C1 segment of cervical spinal cord (tissue), 14 donors: ENCODE data around the gene ASIC2.

ENCODE experiments used
- DNase-seq, 14 donors: peaks; one replicate each; lab custom pipeline; 2025; lab: John Stamatoyannopoulos, UW

ASIC2 gene

DNA sequence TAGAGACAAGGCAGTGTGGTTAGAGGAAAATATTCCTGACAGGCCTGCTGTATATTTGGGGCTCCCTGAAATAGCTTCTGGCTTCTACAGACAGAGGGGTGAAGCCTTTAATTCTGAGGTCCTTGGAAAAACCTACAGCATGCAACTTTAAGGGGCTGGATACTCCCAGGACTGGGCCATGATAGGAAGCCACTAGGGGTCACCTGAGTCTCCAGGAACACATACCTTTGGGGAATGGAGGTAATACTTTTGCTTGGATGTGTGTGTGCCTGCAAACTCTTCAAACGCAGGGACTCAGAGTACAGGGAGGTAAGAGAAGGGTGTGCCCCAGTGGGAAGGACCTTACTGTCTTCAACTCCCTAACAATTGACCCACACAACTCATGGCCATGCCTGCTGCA lies 4.1 kb downstream of the ASIC2 start:
- no peak for DNase-seq

DNA sequence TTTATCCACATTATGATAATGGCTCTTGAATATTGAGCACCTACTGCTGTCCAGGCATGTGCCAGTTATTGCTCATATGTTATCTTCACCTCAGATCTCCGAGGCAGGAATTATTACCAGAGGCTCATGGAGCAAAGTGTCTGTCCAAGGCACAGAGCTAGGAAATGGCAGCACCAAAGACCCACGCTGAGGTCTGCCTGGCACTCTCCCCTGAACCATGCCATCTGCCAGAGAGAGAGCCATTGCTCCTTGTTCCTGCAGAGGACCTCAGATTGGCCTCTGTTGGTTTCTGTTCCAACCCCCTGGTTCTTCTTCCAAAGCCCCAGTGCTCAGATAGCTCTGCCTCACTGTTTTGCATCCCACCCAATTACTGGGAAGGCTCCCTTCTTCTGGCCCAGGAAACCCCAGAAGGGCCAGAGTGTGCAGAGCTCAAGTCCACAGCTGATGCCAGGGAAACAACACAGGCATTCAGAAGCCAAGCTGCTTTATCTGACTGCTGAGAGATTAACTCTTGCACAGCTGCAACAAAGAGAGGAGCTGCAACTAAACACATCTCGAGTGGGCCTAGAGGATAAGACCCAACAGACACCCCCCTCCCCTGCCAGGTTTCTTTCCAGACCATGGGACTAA lies 5.9 kb downstream of the ASIC2 start:
- DNase-seq, result peak in 2 of 14 donors; percentile 12 to 84

DNA sequence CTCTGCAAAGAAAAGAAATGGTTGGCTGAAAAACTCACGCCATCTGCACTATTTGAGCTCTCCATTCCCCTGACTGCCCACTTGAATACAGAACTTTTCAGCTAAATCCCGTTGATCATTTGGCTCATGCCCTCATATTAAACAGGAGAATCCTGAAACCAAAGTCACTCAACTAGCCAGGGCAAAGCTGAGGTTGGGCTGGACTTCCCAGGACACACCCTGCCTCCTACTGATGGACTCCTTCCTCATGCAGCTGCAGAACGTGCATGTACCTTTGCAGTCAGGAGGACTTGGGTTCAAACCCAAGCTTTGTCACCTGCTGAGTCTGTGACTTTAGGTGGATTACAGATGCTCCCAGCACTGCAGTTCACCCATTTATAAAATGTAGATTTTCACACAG lies 7.7 kb downstream of the ASIC2 start:
- no peak for DNase-seq

DNA sequence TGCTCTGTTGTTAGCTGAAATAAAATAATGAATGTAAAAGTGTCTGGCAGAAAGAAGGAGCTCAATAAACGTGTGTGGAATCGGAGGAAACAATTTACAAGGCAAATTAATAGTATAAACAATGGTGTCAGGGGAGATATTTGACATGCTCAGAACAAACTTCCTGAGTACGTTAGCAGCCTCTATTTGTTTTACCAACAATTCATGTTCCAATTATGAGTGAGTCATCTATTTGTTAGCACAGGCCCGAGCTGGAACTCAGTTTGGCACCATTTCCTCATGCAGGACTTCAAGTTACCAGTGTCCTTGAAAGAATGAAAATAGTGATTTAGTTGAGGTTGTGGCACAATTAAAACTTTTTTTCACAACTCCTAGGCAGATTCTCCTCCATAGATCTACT lies 9.1 kb downstream of the ASIC2 start:
- DNase-seq, result no peak

DNA sequence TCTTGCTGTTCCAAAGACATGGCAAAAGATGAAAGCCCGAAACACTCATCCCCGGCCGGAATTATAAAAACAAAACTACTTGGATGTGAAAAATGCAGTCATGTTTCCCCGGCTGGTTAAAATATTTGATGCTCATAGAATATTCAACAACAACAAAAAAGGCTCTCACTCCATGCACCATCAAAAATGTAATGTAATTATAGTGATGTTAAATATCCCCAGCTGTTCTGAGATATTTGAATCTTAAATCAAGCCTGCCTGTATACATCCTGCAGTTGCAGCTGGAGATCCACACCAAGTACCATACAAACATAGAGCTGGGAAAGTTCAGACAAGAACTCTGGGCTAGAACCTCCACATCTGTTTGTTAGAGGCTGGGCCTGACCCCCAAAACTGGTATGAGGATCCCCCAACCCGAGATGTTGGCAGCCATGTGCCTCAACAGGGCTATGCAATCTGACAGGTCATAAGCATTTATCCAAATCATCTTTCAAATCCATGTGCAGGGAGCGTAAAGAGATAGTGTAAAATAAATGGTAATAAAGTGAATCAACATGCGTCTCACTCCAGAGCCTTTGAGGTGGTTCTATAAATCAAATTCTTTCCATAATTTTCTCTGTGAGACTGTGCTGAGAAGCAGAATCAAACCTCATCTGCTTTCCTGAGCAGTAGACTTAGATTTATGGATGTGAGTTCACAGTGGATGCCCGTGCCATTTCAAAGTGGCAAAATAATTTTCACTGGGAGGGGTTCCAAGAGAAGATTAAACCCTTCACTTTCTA lies 12.7 kb downstream of the ASIC2 start:
- no peak for DNase-seq

DNA sequence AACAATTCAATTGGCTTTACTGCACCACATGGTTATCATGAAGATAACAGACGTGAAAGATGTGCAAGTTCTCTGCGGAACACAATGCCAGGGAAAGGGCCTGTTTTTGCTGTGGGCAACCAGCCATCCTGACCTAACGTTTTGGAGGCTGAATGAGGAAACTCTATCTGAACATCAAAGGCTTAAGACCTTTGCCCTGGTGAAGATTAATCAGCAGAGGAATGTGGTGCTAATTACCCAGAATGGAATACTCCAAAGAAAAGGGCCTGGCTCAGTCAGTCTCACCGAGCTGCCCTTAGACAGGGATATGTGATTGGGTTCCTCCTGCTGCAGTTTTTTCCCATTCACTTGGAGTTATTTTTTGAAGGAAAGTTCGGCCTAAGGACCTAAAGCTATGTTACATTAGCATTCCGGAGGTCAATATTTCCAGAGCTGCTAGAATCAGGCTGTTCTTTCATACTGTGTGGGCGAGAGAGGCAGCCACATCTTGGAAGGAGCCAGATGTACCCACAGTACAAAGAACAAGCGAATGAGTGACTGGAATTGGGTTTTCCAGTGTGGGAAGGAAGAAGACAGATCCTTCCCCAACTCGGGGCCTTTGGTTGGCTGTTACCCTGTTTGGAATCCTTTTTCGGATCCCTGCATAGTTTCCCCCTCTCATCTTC lies 15.5 kb downstream of the ASIC2 start:
- DNase-seq, result no peak

GRCh38 chr17:33273743-33274410 lies 19.2 kb downstream of the ASIC2 start:
- no peak for DNase-seq

DNA sequence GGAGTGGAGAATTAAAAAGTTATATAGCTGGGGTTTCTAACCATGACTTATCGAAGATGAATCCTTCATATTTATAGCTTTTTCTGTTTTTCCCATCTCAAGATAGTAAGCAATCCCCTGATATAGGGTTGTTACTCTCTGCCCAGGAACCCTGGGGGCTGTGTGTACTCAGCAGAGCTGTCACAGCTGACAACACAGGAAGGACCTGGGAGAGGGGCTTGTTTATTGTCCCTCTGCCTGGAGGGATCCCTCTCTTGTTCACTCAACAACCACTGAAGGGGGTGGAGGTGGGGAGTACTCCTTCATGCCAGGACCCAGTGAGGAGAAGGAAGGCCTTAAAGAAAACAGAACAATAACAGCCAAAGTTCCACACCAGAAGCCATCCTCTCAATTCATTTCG lies 19.8 kb downstream of the ASIC2 start:
- no peak for DNase-seq

DNA sequence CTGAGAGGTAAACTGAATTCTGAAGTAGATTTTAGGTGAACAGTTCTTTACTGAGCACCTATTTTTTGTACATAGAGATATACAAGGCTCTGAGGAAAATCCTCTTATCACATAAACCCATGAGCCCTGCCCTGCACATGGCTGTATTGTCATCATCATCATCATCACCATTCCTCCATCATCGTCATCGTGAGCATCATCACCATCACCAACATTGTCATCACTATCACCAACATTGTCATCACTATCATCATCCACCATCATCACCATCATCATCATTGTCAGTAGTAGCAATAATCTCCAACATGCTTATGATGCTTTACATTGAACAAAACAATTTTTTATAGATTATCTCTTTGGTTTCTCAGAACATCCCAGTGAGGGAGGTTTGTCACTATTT lies 20.7 kb downstream of the ASIC2 start:
- no peak for DNase-seq

DNA sequence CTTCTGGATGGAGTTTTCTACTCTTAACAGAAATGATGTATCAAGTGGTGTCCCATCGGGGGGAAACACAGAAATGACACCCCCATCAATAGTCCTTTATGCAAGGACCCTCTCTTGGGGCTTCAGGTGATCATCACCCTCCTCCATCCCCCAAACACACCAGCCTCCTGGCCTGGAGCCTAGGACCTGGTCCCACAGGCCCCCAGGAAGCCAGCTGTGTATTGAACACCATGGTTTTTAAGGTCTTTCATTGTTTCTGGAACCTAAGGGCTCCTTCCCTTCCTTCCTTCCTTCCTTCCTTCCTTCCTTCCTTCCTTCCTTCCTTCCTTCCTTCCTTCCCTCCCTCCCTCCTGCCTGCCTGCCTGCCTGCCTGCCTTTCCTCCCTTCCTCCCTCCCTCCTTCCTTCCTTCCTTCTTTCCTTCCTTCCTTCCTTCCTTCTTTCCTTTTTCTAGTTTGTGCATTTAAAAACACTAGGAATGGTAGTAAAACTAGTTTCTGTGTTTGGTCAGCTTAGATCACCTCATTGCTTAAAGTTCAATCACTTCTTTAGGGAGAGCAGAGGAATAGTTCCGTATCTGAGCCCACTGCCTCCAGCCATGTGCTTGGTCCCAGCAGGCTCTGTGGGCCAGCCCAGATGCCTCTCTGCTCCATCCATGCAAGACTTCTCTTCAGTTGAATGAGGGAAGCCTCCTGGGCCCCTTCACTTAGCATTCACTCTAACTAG lies 23.6 kb downstream of the ASIC2 start:
- DNase-seq, result no peak

DNA sequence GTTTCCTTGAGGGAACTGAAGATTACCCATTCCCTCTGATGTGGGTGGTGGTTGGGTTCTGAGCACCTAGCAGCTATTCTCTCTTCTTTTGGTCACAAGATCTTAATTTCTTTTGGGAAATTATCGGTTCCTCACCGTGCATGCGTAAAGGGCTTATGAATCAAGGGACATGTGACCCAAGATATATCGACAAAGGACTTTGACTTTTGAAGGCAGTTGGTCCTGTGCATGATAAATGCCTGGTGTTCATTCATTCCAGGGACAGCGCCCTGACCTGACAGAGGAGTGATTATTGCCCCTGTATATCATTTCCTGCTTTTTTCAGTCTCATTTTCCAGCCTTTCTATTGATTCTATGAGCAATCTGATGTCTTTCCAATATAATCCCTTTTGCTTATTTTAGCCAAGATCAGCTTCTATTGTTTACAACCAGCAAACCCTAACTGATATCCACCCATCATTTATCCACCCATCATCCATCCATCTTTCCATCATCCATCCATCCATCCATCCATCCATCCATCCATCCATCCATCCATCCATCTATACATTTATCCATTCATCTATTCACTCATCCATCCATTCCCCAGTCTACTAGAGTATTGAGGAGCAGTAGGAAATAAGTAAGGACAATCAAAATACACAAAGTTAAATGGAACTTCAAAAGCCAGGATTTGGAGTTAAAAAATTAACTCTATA lies 25.1 kb downstream of the ASIC2 start:
- no peak for DNase-seq

DNA sequence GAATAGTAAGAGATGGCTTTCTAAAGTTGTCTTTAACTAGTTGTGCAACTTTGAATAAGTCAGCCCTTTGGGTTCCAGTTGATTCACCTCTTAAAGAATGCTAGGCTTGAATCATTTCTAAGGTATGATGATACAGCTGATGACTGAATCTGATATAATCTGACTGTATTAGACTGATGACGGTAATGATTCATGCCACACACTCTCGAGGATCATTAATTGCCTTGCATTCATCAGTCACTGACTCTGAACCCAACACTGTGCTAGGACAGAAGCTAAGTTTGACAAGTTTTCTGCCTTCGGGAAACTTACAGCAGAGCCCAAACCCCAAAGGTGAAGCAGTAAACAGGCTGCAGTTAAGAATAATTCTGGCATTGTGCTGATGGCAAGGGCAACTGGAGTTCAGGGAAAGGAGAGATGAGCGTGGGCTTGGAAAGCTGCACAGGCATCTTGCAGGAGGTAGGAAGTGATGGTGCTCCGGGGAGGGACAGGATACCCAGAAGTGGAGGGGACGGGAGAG lies 25.8 kb downstream of the ASIC2 start:
- DNase-seq, result no peak

- DNase-seq, result no peak
Measured at GRCh38 chr17:33266611-33267010, 26.5 kb downstream of the ASIC2 start.

- no peak for DNase-seq
Measured at GRCh38 chr17:33266116-33266515, 27.0 kb downstream of the ASIC2 start.

DNA sequence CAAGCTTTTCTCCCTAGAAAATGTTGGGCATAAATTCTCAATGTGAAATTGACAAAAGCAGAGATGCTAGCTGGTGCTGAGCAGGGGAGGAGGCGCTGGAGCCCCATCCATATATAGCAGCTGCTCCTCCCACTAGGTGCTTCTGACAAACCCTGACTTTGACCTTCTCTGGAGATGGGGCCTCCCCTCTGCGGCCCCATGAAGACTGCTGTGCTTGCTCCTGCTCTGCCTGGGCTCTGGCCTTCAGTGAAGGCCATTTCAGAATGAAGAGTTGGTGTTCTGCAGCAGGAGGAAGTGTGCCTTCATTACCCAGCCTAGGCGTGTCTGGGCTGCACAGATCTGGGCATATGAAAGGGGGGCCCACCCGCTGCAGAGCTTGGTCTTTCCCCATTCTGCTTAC lies 29.7 kb downstream of the ASIC2 start:
- no peak for DNase-seq

DNA sequence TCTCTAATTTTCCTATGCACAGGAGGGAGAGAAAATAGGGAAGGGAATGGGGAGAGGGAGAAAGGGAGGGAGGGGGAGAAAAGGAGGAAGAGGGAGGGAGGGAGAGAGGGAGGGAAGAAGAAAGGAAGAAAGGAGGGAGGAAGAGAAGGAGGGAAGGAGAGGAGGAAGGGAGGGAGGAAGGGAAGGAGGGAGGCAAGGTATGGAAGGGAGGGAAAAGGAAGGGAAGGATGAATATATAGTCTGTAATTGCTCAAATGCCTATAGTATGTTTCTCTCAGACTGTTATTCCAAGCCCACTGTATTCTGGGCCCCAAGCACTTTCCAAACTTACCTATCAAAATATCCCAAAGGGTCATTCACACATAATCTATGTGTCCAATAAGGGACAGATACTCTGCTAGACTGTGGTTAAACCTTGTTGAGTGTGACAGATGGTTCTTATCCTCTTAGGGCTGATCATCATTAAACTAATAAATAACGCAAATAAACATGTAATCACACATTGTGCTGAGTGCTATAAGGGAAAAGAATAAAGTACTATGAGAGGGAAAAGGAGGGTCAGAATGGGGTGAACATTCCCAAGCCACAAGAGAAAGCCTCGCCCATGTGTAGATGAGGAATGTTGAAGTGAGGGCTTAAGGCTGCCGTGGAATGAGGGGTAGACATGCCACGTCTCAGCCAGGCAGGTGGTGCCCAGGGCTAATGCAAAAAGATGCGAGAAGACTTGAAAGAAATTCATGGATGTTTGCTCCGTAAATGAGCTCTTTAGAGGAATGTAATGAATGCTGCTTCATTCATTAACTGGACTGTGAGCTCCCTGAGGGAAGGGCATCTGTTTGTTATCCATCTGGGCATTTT lies 30.6 kb downstream of the ASIC2 start:
- DNase-seq, result no peak

GRCh38 chr17:33261820-33262219 lies 31.3 kb downstream of the ASIC2 start:
- DNase-seq, result no peak

DNA sequence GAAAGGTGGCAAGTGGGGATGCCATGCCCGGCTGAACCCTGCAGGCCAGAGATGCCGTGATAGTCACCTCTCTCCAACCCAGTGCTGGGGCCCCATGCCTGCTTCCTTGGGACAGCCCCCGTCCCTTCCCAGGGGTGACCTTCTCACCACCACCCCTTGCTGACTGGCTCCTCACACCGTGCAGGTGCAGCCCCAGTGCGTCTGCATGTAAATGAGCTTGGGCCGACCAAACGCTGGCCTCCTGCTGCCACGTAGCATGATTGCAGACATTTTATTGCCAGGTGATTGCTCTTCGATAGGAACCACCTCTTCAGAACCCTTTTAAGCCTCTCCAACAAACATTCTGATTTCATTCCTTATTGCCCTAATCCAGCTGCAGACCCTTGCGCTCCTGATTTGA lies 32.5 kb downstream of the ASIC2 start:
- no peak for DNase-seq

- DNase-seq, result no peak
Measured at GRCh38 chr17:33258296-33258695, 34.8 kb downstream of the ASIC2 start.

DNA sequence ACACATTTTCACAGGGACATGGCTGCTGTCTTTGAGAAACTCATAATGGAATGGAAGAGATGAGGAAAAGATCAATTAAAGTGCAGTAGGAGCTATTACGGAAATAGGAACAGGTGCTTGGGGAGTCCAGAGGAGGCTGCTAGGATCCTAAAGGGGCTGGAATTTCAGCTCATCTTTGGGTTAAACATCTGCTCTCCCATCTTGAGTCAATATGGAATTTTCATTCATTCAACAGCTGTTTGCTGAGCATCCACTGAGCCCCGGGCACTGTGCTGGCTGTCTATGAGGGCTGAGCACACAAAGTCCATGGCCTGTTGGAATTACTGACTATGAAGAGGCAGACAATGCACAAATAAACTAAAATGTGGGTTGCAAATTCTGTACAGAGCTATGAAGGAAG lies 47.9 kb downstream of the ASIC2 start:
- DNase-seq, result no peak
